ENCODE measurements around the gene MRPS14. TPM values are rescaled to one million over a fixed set of nuclear protein-coding genes. Genes with fewer than 3 reads are reported as not detected.

MRPS14 gene
- total RNA-seq, 1 donor from 2014 or later, result 18.3 TPM

DNA sequence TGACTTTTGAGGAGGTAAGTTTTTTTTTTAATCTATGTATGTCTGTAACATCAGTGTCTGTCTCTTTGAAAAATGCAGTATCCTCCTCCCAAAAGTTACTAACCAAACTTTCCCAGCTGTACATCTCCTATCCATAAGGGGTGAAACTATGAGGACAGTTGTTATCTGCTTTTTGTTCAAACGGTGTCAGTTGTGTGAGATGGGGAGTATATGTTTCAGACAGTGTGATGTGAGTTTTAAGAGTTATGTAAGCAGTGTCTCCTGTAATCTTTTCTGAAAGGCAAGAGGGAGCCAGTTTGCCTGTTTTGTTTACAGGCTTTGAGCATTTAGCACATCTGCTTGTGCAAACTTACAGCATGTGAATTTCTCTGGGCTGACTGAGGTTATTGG, 58.3 kb downstream of the MRPS14 start:
- no peak overlapping the region for H3K4me3 ChIP-seq (ENCODE audit: low read depth, low read length)
- DNase-seq (ENCODE audit: low read depth), result no peak
- TF ChIP-seq, protein P1, sequence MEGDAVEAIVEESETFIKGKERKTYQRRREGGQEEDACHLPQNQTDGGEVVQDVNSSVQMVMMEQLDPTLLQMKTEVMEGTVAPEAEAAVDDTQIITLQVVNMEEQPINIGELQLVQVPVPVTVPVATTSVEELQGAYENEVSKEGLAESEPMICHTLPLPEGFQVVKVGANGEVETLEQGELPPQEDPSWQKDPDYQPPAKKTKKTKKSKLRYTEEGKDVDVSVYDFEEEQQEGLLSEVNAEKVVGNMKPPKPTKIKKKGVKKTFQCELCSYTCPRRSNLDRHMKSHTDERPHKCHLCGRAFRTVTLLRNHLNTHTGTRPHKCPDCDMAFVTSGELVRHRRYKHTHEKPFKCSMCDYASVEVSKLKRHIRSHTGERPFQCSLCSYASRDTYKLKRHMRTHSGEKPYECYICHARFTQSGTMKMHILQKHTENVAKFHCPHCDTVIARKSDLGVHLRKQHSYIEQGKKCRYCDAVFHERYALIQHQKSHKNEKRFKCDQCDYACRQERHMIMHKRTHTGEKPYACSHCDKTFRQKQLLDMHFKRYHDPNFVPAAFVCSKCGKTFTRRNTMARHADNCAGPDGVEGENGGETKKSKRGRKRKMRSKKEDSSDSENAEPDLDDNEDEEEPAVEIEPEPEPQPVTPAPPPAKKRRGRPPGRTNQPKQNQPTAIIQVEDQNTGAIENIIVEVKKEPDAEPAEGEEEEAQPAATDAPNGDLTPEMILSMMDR (conservative IDR thresholded peaks at IDR 0.05; ENCODE audit: low read depth, low read length), result no peak

DNA sequence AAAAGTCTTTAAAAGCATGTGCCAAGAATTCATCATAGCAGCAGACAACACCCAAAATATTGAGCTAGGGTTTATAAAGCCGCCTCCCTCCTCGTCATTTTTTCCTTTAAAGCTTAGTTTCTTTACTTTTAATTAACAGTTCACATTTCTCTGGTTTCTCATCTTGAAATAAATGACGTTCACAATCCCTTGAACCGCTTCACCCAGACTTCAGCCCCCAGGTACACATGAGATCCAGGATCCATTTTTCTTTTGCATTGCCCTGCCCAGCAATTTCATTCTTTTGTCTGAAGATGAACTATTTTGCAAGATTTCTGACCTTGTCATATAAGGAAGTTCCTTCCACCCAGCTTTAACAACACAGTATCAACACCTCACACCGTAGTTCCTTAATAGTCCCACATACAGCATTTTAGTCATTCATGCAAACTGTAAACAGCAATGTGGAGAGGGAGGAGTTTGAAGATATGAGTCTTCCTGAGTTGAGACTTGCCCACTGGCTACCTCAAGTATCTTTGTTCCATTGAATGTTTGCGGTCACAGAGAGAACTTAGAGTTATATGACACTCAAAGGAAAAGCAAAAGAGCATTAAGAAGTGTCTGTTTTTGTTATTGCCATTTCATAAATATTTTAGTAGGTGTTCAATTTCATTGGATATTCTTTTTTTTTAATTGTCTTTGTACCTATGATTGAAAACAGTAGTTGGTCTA, 58.8 kb downstream of the MRPS14 start:
- DNase-seq (ENCODE audit: low read depth), result no peak
- TF ChIP-seq, protein P1 (conservative IDR thresholded peaks at IDR 0.05; ENCODE audit: low read depth, low read length), result no peak
- no peak overlapping the region for H3K4me3 ChIP-seq (ENCODE audit: low read depth, low read length)

DNA sequence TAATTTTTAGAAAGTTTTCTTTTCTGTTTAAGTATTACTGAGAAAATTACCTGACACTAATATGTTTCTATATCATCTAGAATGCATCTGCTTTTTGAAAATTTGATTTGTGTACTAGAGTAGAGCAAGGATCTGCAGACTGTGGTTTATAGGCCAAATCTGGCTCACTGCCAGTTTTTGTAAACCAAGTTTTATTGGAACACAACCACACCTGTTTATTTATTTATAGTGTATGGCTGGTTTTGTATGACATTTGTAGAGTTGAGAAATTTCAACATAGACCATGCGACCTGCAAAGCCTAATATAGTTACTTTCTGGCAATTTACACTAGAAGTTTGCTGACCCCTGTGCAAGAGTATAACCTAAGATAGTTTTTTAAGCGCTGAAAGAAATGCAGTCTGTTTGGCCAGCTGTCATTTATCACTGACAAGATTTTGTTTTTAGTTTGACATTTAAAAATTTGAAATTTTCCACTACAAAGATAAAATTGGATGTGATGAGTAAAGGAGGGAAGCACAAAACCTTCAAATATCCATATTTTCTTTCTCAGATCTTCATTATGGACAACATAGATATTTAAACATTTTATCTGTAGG, 59.6 kb downstream of the MRPS14 start:
- DNase-seq (ENCODE audit: low read depth), result no peak
- TF ChIP-seq, protein P1 (conservative IDR thresholded peaks at IDR 0.05; ENCODE audit: low read depth, low read length), result no peak
- H3K4me3 ChIP-seq (ENCODE audit: low read depth, low read length), result no peak overlapping the region

Other genes starting within 250 kb of the MRPS14 start
- 156 and 236 TPM in 2 replicates for gene CACYBP, start 23.5 kb downstream of the MRPS14 start, total RNA-seq
- gene TNN, start 44.4 kb upstream of the MRPS14 start, total RNA-seq, result not detected in 2 replicates
- 4.2 and 5.4 TPM in 2 replicates for gene KIAA0040, start 169.4 kb upstream of the MRPS14 start, total RNA-seq